Type B pancreatic cell (in vitro differentiated cells): Measurements from ENCODE around the gene GRIN2A. TPM values are rescaled to one million over a fixed set of nuclear protein-coding genes. Genes with fewer than 3 reads are reported as not detected.

Experiments
- DNase-seq: peaks from one replicate; pipeline ENCODE4 v3.0.0; 2021; ENCODE audit warnings: mixed read lengths; ENCODE audit not compliant: unreplicated experiment; ENCODE audit errors: extremely low spot score
- H3K27ac Mint-ChIP-seq: 2 replicates; pipeline ENCODE4 v1.8.0; 2021; ENCODE audit warnings: mild to moderate bottlenecking, mixed read lengths
- H3K27me3 Mint-ChIP-seq: 2 replicates; pipeline ENCODE4 v1.8.0; 2021; ENCODE audit warnings: mixed read lengths
- H3K36me3 Mint-ChIP-seq: 2 replicates; pipeline ENCODE4 v1.8.0; 2021; ENCODE audit warnings: mixed read lengths
- H3K4me1 Mint-ChIP-seq: one replicate; pipeline ENCODE4 v1.8.0; 2021; ENCODE audit warnings: mixed read lengths; ENCODE audit not compliant: unreplicated experiment
- H3K4me3 Mint-ChIP-seq: 2 replicates; pipeline ENCODE4 v1.8.0; 2021; ENCODE audit warnings: mild to moderate bottlenecking, mixed read lengths
- H3K9me3 Mint-ChIP-seq: 2 replicates; pipeline ENCODE4 v1.8.0; 2021; ENCODE audit warnings: mixed read lengths
- CTCF ChIP-seq: fragments of 200-600 bp; sonication (generic); conservative IDR thresholded peaks from 2 replicates; pipeline ENCODE4 v1.5.0; 2021; ENCODE audit warnings: antibody characterized with exemption, mild to moderate bottlenecking
- total RNA-seq: library from RNA; stranded (reverse); gene quantifications from 2 replicates; pipeline ENCODE4 v1.2.1, GENCODE V29; 2021; ENCODE audit warnings: low replicate concordance

Gene GRIN2A
- total RNA-seq, 1 donor from 2014 or later = 7.1 TPM

GRCh38 chr16:9791556-9791955 lies 390.7 kb downstream of the GRIN2A start:
- no peak for DNase-seq
- H3K36me3 Mint-ChIP-seq = no peaks in the 10 kb centered on the region
- H3K27ac Mint-ChIP-seq = no peak overlapping the region
- H3K9me3 Mint-ChIP-seq = no peaks in the 10 kb centered on the region
- no peaks in the 10 kb centered on the region for H3K27me3 Mint-ChIP-seq
- H3K4me3 Mint-ChIP-seq = no peak overlapping the region
- peaks cover 6% of the 10 kb centered on the region for H3K4me1 Mint-ChIP-seq
- no peak for TF ChIP-seq CTCF

GRCh38 chr16:9790199-9790598 lies 392.0 kb downstream of the GRIN2A start:
- Mint-ChIP-seq H3K9me3 (no peaks in the 10 kb centered on the region), H3K27ac (no peak overlapping the region), H3K4me3 (no peak overlapping the region), H3K4me1 (peaks cover 6% of the 10 kb centered on the region), H3K36me3 (no peaks in the 10 kb centered on the region), H3K27me3 (no peaks in the 10 kb centered on the region)
- DNase-seq = no peak
- no peak for TF ChIP-seq CTCF

GRCh38 chr16:9787717-9788116 lies 394.5 kb downstream of the GRIN2A start:
- DNase-seq = no peak
- Mint-ChIP-seq H3K36me3 (no peaks in the 10 kb centered on the region), H3K4me3 (no peak overlapping the region), H3K27me3 (no peaks in the 10 kb centered on the region), H3K27ac (no peak overlapping the region), H3K4me1 (peaks cover 6% of the 10 kb centered on the region), H3K9me3 (no peaks in the 10 kb centered on the region)
- TF ChIP-seq CTCF = no peak

- Mint-ChIP-seq H3K27me3 (no peaks in the 10 kb centered on the region), H3K36me3 (no peaks in the 10 kb centered on the region), H3K27ac (no peak overlapping the region), H3K9me3 (no peaks in the 10 kb centered on the region), H3K4me3 (no peak overlapping the region), H3K4me1 (no peaks in the 10 kb centered on the region)
- TF ChIP-seq CTCF = no peak
- DNase-seq = no peak
Measured at GRCh38 chr16:9780831-9781230, 401.4 kb downstream of the GRIN2A start.

GRCh38 chr16:9778849-9779248 lies 403.4 kb downstream of the GRIN2A start:
- DNase-seq = no peak
- Mint-ChIP-seq H3K4me1 (no peaks in the 10 kb centered on the region), H3K27me3 (peaks cover 4% of the 10 kb centered on the region), H3K9me3 (no peaks in the 10 kb centered on the region), H3K27ac (no peak overlapping the region), H3K36me3 (no peaks in the 10 kb centered on the region), H3K4me3 (no peak overlapping the region)
- no peak for TF ChIP-seq CTCF

GRCh38 chr16:9775998-9776397 lies 406.2 kb downstream of the GRIN2A start:
- H3K27me3 Mint-ChIP-seq = peaks cover 7% of the 10 kb centered on the region
- H3K27ac Mint-ChIP-seq = no peak overlapping the region
- no peak for DNase-seq
- no peaks in the 10 kb centered on the region for H3K36me3 Mint-ChIP-seq
- peaks cover 8% of the 10 kb centered on the region for H3K4me1 Mint-ChIP-seq
- no peak for TF ChIP-seq CTCF
- H3K4me3 Mint-ChIP-seq = no peak overlapping the region
- H3K9me3 Mint-ChIP-seq = no peaks in the 10 kb centered on the region
